ENCODE data around the gene MAP3K20. TPM values are rescaled to one million over a fixed set of nuclear protein-coding genes. Genes with fewer than 3 reads are reported as not detected.

The MAP3K20 gene
- total RNA-seq, 2 donors from 2014 or later: 4.3 to 12.0 TPM

GRCh38 chr2:173130496-173131465, 55.1 kb downstream of the MAP3K20 start:
- DNase-seq (ENCODE audit: low spot score in 2 of 2): no peak
- no peaks in the 10 kb centered on the region for H3K36me3 Mint-ChIP-seq
- ATAC-seq: no peak
- no peak overlapping the region for H3K27ac Mint-ChIP-seq
- no peaks in the 10 kb centered on the region for H3K9me3 Mint-ChIP-seq

- H3K9me3 Mint-ChIP-seq: no peaks in the 10 kb centered on the region
- H3K36me3 Mint-ChIP-seq: no peaks in the 10 kb centered on the region
- peak overlapping the region; percentile 33 to 95 for H3K27ac Mint-ChIP-seq
- no peak for DNase-seq (ENCODE audit: low spot score in 2 of 2)
- ATAC-seq: peak in 1 of 2 donors; percentile 20
Measured at GRCh38 chr2:173132531-173132930, 56.9 kb downstream of the MAP3K20 start.

- H3K27ac Mint-ChIP-seq: peak overlapping the region in 1 of 2 donors; percentile 80
- DNase-seq (ENCODE audit: low spot score in 2 of 2) (no peak), ATAC-seq (peak in 1 of 2 donors; percentile 55)
- H3K9me3 Mint-ChIP-seq: no peaks in the 10 kb centered on the region
- H3K36me3 Mint-ChIP-seq: no peaks in the 10 kb centered on the region
Measured at GRCh38 chr2:173134703-173135102, 59.1 kb downstream of the MAP3K20 start.

GRCh38 chr2:173136067-173136466, 60.4 kb downstream of the MAP3K20 start:
- Mint-ChIP-seq H3K9me3 (peaks cover 0 to under 1% of the 10 kb centered on the region in 2 donors), H3K27ac (no peak overlapping the region), H3K36me3 (peaks cover under 1% of the 10 kb centered on the region in 2 donors)
- DNase-seq (ENCODE audit: low spot score in 2 of 2) (no peak), ATAC-seq (no peak)

- DNase-seq (ENCODE audit: low spot score in 2 of 2) (no peak), ATAC-seq (no peak)
- H3K9me3 Mint-ChIP-seq: peaks cover 0 to 6% of the 10 kb centered on the region in 2 donors
- H3K27ac Mint-ChIP-seq: no peak overlapping the region
- H3K36me3 Mint-ChIP-seq: peaks cover 5% of the 10 kb centered on the region in 2 donors
Measured at GRCh38 chr2:173136599-173136998, 61.0 kb downstream of the MAP3K20 start.

- ATAC-seq: no peak
- H3K27ac Mint-ChIP-seq: no peak overlapping the region
Measured at GRCh38 chr2:173137610-173138009, 62.0 kb downstream of the MAP3K20 start.

GRCh38 chr2:173138962-173139361, 63.3 kb downstream of the MAP3K20 start:
- ATAC-seq (no peak), DNase-seq (ENCODE audit: low spot score in 2 of 2) (no peak)
- H3K27ac Mint-ChIP-seq: no peak overlapping the region
- peaks cover 7 to 15% of the 10 kb centered on the region in 2 donors for H3K36me3 Mint-ChIP-seq
- H3K9me3 Mint-ChIP-seq: peaks cover 0 to 10% of the 10 kb centered on the region in 2 donors

More at GRCh38 chr2:173137610-173138009, 62.0 kb downstream of the MAP3K20 start:
- peaks cover 0 to 6% of the 10 kb centered on the region in 2 donors for H3K9me3 Mint-ChIP-seq
- DNase-seq (ENCODE audit: low spot score in 2 of 2): no peak
- peaks cover 6 to 7% of the 10 kb centered on the region in 2 donors for H3K36me3 Mint-ChIP-seq

- Mint-ChIP-seq H3K27ac (no peak overlapping the region), H3K9me3 (peaks cover 0 to 10% of the 10 kb centered on the region in 2 donors), H3K36me3 (peaks cover 7 to 15% of the 10 kb centered on the region in 2 donors)
- DNase-seq (ENCODE audit: low spot score in 2 of 2) (no peak), ATAC-seq (peak in 1 of 2 donors; percentile 20)
Measured at GRCh38 chr2:173141666-173142065, 66.0 kb downstream of the MAP3K20 start.

GRCh38 chr2:173145454-173145853, 69.8 kb downstream of the MAP3K20 start:
- ATAC-seq (peak in 1 of 2 donors; percentile 70), DNase-seq (ENCODE audit: low spot score in 2 of 2) (no peak)
- peaks cover 0 to 10% of the 10 kb centered on the region in 2 donors for H3K9me3 Mint-ChIP-seq
- no peak overlapping the region for H3K27ac Mint-ChIP-seq
- peaks cover 7 to 15% of the 10 kb centered on the region in 2 donors for H3K36me3 Mint-ChIP-seq

- H3K9me3 Mint-ChIP-seq: peaks cover 0 to 4% of the 10 kb centered on the region in 2 donors
- H3K27ac Mint-ChIP-seq: no peak overlapping the region
- ATAC-seq (no peak), DNase-seq (ENCODE audit: low spot score in 2 of 2) (no peak)
- H3K36me3 Mint-ChIP-seq: peaks cover 2 to 9% of the 10 kb centered on the region in 2 donors
Measured at GRCh38 chr2:173146590-173146989, 70.9 kb downstream of the MAP3K20 start.

GRCh38 chr2:173148520-173148919, 72.9 kb downstream of the MAP3K20 start:
- Mint-ChIP-seq H3K27ac (no peak overlapping the region), H3K9me3 (peaks cover 0 to under 1% of the 10 kb centered on the region in 2 donors), H3K36me3 (peaks cover 0 to 4% of the 10 kb centered on the region in 2 donors)
- DNase-seq (ENCODE audit: low spot score in 2 of 2) (no peak), ATAC-seq (no peak)

GRCh38 chr2:173149491-173149890, 73.8 kb downstream of the MAP3K20 start:
- Mint-ChIP-seq H3K27ac (peak overlapping the region; percentile 12 to 70), H3K9me3 (no peaks in the 10 kb centered on the region), H3K36me3 (peaks cover 0 to 4% of the 10 kb centered on the region in 2 donors)
- DNase-seq (ENCODE audit: low spot score in 2 of 2) (peak in 1 of 2 donors; percentile 59), ATAC-seq (peak; percentile 59 to 73)

- ATAC-seq (no peak), DNase-seq (ENCODE audit: low spot score in 2 of 2) (no peak)
- Mint-ChIP-seq H3K9me3 (no peaks in the 10 kb centered on the region), H3K36me3 (peaks cover 0 to 10% of the 10 kb centered on the region in 2 donors), H3K27ac (peak overlapping the region; percentile 12 to 70)
Measured at GRCh38 chr2:173150087-173150486, 74.4 kb downstream of the MAP3K20 start.

GRCh38 chr2:173150963-173151362, 75.3 kb downstream of the MAP3K20 start:
- ATAC-seq: no peak
- DNase-seq (ENCODE audit: low spot score in 2 of 2): no peak
- peaks cover 0 to 17% of the 10 kb centered on the region in 2 donors for H3K36me3 Mint-ChIP-seq
- no peak overlapping the region for H3K27ac Mint-ChIP-seq
- H3K9me3 Mint-ChIP-seq: peaks cover 0 to under 1% of the 10 kb centered on the region in 2 donors

GRCh38 chr2:173151671-173152401, 76.2 kb downstream of the MAP3K20 start:
- Mint-ChIP-seq H3K36me3 (peaks cover 0 to 20% of the 10 kb centered on the region in 2 donors), H3K27ac (peak overlapping the region in 1 of 2 donors; percentile 32)
- DNase-seq (ENCODE audit: low spot score in 2 of 2): no peak

GRCh38 chr2:173153301-173153885, 77.7 kb downstream of the MAP3K20 start:
- peak overlapping the region in 1 of 2 donors; percentile 45 for H3K27ac Mint-ChIP-seq

More at GRCh38 chr2:173151671-173152401, 76.2 kb downstream of the MAP3K20 start:
- peak; percentile 91 to 92 for ATAC-seq
- peaks cover 3 to 4% of the 10 kb centered on the region in 2 donors for H3K9me3 Mint-ChIP-seq

More at GRCh38 chr2:173153301-173153885, 77.7 kb downstream of the MAP3K20 start:
- Mint-ChIP-seq H3K9me3 (peaks cover 3 to 4% of the 10 kb centered on the region in 2 donors), H3K36me3 (peaks cover 0 to 20% of the 10 kb centered on the region in 2 donors)
- no peak for DNase-seq (ENCODE audit: low spot score in 2 of 2)
- no peak for ATAC-seq

All from activated naive CD4-positive, alpha-beta T cell treated with anti-CD3 and anti-CD28 coated beads, Interleukin-2, amount 50 U/mL, for 72 hours (primary cell).